Lung (tissue), 12 donors: ENCODE results near the gene PTPA. TPM values are rescaled to one million over a fixed set of nuclear protein-coding genes. Genes with fewer than 3 reads are reported as not detected.

ENCODE experiments used
- ATAC-seq: fragments of 200-7000 bp; cut with Tn5 transposase; one replicate; pipeline ENCODE4 v1.9.1; 2020; ENCODE audit warnings: moderate number of reproducible peaks; ENCODE audit not compliant: insufficient read depth, low FRiP score
- DNase-seq, 3 donors: peaks; one replicate each; pipeline ENCODE4 v3.0.0-alpha.2; 2013 to 2017
- H3K27ac ChIP-seq, 2 donors: one replicate each; pipeline ENCODE4 v1.5.1; 2013; ENCODE audit warnings: mild to moderate bottlenecking in 2 of 2, moderate library complexity in 2 of 2, control low read depth in 1 of 2, inconsistent platforms in 1 of 2, low read depth in 1 of 2, low read length in 1 of 2
- H3K27me3 ChIP-seq, 3 donors: one replicate each; pipeline ENCODE4 v1.5.1; 2013; ENCODE audit warnings: low read length in 2 of 3; ENCODE audit not compliant: control insufficient read depth in 3 of 3, insufficient read depth in 3 of 3
- H3K36me3 ChIP-seq, 4 donors: one replicate each; pipeline ENCODE4 v1.5.1; 2013; ENCODE audit warnings: low read length in 4 of 4, mild to moderate bottlenecking in 1 of 4, moderate library complexity in 1 of 4; ENCODE audit not compliant: control insufficient read depth in 4 of 4, insufficient read depth in 4 of 4
- H3K4me1 ChIP-seq, 5 donors: one replicate each; pipeline ENCODE4 v1.5.1; 2013; ENCODE audit warnings: low read length in 5 of 5, mild to moderate bottlenecking in 2 of 5, moderate library complexity in 1 of 5; ENCODE audit not compliant: control insufficient read depth in 5 of 5, insufficient read depth in 5 of 5
- H3K4me3 ChIP-seq: one replicate; pipeline ENCODE4 v1.5.1; 2013; ENCODE audit warnings: mild to moderate bottlenecking, control low read depth, moderate library complexity
- H3K9ac ChIP-seq, 2 donors: one replicate each; pipeline ENCODE4 v1.5.1; 2013; ENCODE audit warnings: low read length in 2 of 2, control low read depth in 1 of 2; ENCODE audit not compliant: insufficient read depth in 1 of 2
- H3K9me3 ChIP-seq, 4 donors: one replicate each; pipeline ENCODE4 v1.5.1; 2013; ENCODE audit warnings: low read length in 3 of 4, mild to moderate bottlenecking in 1 of 4, moderate library complexity in 1 of 4; ENCODE audit not compliant: control insufficient read depth in 4 of 4, insufficient read depth in 3 of 4
- WGBS, 2 donors: extraction: QIAGEN DNeasy Blood & Tissue Kit; methylation state at CpG; one replicate each; pipeline ENCODE4 v1.1.7; 2013; 5-methylcytosine and 5-hydroxymethylcytosine counted together
- polyA plus RNA-seq, 2 donors: library from polyadenylated mRNA; stranded (reverse); fragments of 200-250 nt; gene quantifications; one replicate each; pipeline ENCODE4 v1.2.1, GENCODE V29; 2013
- total RNA-seq, 2 donors: library from RNA; depleted of rRNA in 1 of 2; stranded (reverse); fragments of >200 nt in 1 of 2; gene quantifications; one replicate each; pipeline ENCODE4 v1.2.1, GENCODE V29; 2014 to 2021
- TF ChIP-seq, protein P1 (sequence below): IDR thresholded peaks from 2 replicates; pipeline ENCODE4 v1.5.1; 2012; ENCODE audit warnings: mild to moderate bottlenecking; ENCODE audit errors: control extremely low read depth, extremely low read depth
- donor health status: control.
- donor health status: control.
- donor health status: Bipolar disorder and iron deficiency.
- donor health status: healthy.
- donor health status: DM: yes; HTN: yes; CAD: no.

The PTPA gene
- total and polyA plus RNA-seq, 4 donors = 62.5 to 145 (median 116) TPM

DNA sequence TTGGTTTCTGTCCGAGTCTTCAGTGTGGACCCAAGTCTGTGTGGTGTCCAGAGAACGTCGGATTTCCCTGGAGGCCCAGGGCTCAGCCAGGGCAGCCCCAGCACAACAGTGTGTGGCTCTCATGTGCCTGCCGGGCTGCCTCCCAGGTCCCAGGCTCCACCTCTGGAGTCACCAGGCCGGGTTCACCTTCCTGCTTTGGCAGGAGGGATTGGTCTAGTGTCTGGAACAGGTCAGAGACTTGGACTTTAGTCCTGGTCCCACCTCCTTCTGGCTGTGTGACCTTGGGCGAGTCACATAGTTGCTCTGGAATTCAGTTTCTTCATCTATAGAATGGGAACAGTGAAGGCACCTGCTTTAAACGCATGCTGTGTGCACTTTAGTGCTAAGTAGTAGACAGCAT lies 27.1 kb upstream of the PTPA start:
- WGBS, 2 donors = 90 to 95% methylated on average over 7 of the region's 7 CpGs
- Histone ChIP-seq H3K9ac (no peak overlapping the region), H3K9me3 (no peaks in the 10 kb centered on the region), H3K4me1 (peaks cover 0 to 14% (median 5%) of the 10 kb centered on the region in 5 donors), H3K36me3 (peaks cover 1 to 38% (median 14%) of the 10 kb centered on the region in 4 donors), H3K4me3 (no peak overlapping the region), H3K27me3 (no peaks in the 10 kb centered on the region), H3K27ac (no peak overlapping the region)
- ATAC-seq (no peak), DNase-seq (no peak)
- TF ChIP-seq, protein P1, sequence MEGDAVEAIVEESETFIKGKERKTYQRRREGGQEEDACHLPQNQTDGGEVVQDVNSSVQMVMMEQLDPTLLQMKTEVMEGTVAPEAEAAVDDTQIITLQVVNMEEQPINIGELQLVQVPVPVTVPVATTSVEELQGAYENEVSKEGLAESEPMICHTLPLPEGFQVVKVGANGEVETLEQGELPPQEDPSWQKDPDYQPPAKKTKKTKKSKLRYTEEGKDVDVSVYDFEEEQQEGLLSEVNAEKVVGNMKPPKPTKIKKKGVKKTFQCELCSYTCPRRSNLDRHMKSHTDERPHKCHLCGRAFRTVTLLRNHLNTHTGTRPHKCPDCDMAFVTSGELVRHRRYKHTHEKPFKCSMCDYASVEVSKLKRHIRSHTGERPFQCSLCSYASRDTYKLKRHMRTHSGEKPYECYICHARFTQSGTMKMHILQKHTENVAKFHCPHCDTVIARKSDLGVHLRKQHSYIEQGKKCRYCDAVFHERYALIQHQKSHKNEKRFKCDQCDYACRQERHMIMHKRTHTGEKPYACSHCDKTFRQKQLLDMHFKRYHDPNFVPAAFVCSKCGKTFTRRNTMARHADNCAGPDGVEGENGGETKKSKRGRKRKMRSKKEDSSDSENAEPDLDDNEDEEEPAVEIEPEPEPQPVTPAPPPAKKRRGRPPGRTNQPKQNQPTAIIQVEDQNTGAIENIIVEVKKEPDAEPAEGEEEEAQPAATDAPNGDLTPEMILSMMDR = no peak

DNA sequence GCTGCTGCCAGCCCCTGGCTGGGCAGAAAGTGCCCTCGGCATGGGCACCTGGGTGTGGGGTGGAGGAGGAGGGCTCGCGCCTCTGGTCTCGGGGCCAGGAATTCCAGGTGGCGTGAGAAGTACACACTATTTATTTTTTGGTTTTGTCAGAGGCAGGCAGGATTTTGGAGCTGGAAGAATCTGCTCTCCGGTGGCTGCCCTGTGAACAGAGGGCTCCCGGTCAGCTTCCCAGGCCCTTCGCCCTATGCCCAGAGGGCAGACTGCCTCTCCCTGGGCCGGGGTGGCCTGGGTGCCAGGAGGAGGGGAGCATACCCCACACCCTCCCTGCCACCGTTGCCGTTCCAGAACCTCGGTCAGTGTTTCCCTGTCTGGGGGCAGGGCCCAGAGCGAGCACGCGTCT lies 22.0 kb upstream of the PTPA start:
- H3K36me3 ChIP-seq = peaks cover 4 to 48% (median 20%) of the 10 kb centered on the region in 4 donors
- TF ChIP-seq, protein P1 = no peak
- H3K4me1 ChIP-seq = no peaks in the 10 kb centered on the region
- DNase-seq = no peak
- no peak for ATAC-seq
- 92 to 98% methylated on average over 15 of the region's 15 CpGs for WGBS, 2 donors
- no peaks in the 10 kb centered on the region for H3K9me3 ChIP-seq
- no peak overlapping the region for H3K9ac ChIP-seq
- H3K4me3 ChIP-seq = no peak overlapping the region
- no peak overlapping the region for H3K27ac ChIP-seq
- H3K27me3 ChIP-seq = no peaks in the 10 kb centered on the region

DNA sequence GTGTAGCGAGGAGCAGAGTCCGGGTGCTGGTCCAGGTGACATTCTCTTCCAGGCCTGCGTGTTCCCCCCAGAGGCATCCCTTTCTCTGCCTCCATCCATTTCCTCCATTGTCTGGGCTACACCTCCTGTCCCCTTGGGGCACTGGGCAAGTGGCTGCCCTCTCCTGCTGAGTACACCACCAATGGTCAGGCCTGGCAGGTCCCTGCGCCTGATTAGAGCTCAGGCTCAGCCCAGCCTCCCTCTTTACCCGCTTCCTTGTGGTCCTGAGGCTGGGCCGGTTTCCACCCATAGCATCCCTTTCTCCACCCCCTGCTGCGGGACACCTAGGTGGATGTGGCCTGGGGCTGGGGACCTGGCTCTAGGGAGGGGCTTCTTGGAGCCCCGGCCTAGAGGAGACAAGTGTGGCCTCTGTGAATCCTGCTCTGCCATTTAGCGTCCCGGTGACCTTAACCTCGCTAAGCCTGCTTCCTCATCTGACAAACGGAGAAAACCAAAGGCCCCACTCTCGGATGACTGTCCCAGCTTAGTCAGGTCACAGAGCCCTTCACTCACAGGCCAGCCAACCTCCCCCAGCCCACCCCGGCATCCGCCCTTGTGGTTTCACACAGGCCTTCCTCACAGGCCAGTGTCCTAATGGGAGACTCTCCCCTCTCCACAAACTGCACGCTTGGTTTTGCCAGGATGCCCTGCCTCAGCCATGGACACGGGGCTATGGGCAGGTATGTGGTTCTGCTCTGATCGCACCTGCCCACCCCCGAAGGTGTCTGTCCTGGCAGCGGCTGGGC lies 17.4 kb upstream of the PTPA start:
- TF ChIP-seq, protein P1 = no peak
- peaks cover 0 to 33% (median 13%) of the 10 kb centered on the region in 4 donors for H3K36me3 ChIP-seq
- 80 to 82% methylated on average over 20 of the region's 20 CpGs for WGBS, 2 donors

More for the DNA sequence above, 17.4 kb upstream of the PTPA start:
- no peak for ATAC-seq
- H3K27ac ChIP-seq = no peak overlapping the region
- no peaks in the 10 kb centered on the region for H3K9me3 ChIP-seq
- no peaks in the 10 kb centered on the region for H3K27me3 ChIP-seq
- H3K9ac ChIP-seq = no peak overlapping the region
- no peaks in the 10 kb centered on the region for H3K4me1 ChIP-seq
- DNase-seq = no peak
- no peak overlapping the region for H3K4me3 ChIP-seq
